Measurements from ENCODE around the gene TIMM44. TPM values are rescaled to one million over a fixed set of nuclear protein-coding genes. Genes with fewer than 3 reads are reported as not detected.

Gene TIMM44
- 43.5 and 52.4 TPM in 2 replicates for total RNA-seq

GRCh38 chr19:7943444-7944176 lies at the start of gene TIMM44:
TSS of gene TIMM44 (minus strand) at chr19:7943666. CDS start at chr19:7943651, 15 bp downstream.

DNA sequence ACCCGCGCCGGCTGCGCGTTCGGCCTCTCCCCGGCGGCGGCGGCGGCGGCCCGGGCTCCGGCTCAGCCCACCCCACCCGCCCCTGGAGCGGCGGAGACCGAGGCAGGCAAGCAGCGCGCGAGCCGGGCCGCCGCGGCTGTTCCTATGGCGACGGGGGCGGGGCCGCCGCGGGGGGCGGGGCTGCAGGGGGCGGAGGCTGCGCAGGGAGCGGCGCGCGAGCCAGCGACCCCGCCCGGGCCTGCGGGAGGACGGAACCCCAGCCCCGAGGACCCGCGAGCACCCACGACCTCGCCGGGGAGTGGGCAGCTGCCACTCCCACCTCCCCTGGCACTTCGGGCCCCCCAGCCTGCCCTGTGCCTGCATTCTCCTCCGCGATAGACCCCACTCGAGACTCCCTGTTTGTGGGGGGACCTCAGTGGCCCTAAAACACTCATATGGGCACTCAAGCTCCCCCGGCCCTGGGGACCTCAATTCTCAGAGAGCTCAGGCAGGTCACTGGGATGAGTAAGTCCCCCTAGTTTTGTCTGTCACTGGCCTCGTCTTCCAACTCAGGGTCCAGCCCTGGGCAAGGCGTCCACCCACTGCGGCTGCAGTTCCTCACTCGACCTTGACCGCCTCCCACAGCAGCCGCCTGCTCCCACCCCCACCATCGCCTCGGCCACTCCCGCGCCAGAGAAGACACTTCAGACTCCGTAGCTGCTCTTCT lies 17.3 kb downstream of the TIMM44 start, which contains the start of gene CTXN1:
Gene CTXN1, minus strand, starts transcription at position 115 of the 706 bp plus-strand sequence. CDS start 597 bp downstream, outside the sequence.

DNA sequence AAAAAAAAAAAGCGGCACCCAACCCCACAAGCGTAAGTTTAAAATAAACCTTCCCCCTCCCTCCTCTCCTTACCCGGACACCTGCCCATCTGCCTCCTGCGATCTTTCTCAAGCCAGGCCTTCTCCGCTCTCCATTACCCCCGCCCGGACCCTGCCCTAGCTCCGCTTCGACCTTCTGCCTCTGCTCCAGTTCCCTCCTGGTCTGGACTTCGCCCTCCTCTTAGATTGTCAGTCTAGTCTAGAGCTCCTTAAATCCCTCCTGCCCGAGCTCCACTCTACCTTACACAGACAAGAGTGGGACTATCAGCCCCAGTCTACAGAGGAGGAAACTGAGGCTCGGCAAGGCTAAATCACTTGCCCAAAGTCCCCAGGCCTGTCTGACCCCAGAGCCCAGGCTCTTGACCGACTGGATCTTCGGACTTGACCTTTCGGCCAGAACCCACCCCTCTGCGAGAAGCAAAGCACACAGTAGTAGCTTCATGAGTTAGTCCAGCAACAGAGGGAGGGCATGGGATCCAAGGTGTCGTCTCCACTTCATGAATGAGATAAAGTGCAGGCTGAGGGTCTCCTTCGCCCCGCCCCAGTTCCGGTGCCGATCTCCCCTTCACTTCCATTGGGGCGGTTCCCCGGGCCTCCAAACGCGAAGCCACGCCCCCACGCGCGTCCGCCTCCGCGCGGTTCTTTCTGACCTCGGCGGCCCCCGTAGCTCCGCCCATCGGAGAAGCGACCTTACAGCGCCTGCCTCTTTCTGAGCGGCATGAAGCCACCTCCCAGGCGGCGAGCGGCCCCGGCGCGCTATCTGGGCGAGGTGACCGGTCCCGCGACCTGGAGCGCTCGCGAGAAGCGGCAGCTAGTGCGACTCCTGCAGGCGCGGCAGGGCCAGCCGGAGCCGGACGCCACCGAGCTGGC lies 23.6 kb downstream of the TIMM44 start, which contains the start of gene SNAPC2:
Gene SNAPC2, plus strand, starts transcription at position 729 of the 909 bp plus-strand sequence. Its CDS starts 29 bp downstream, at position 758.

GRCh38 chr19:7914598-7915045 lies 28.8 kb downstream of the TIMM44 start, which contains the start of gene TGFBR3L:
TSS of gene TGFBR3L (plus strand) at chr19:7914830.

DNA sequence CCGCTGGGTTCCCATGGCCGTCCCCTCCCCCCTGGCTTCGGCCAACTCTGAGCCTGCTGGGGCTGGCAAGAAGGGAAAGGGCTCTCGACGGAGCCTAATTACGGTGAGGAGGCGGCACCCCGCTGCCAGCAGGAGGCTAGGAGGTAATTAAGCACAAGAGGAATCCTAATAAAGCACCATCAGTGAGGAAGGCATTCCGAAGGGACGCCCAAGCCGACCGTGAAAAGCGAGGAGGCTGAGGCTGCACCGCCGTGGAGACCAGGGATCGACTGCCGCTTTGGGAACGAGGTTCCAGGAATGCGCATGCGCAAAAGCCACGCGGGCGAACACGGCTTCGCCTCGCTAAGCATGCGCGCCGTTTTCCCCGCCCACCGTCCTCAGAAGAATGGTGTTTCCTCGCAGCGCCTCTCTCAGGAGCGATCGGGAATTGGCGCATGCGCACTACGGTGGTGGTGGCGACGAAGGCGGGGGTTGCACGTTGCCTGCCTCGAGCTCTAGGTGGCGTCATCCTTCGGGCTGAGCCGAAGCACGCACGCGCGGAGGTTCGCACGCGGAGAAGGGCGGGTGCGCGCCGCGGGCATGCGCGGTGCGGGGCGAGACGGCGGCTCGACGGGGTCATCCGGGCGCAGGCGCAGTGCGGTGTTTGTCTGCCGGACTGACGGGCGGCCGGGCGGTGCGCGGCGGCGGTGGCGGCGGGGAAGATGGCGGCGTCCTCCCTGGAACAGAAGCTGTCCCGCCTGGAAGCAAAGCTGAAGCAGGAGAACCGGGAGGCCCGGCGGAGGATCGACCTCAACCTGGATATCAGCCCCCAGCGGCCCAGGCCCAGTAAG lies 40.0 kb downstream of the TIMM44 start, which contains the start of gene MAP2K7:
Gene MAP2K7, plus strand, starts transcription at position 634 of the 830 bp plus-strand sequence. Its CDS starts 68 bp downstream, at position 702.

DNA sequence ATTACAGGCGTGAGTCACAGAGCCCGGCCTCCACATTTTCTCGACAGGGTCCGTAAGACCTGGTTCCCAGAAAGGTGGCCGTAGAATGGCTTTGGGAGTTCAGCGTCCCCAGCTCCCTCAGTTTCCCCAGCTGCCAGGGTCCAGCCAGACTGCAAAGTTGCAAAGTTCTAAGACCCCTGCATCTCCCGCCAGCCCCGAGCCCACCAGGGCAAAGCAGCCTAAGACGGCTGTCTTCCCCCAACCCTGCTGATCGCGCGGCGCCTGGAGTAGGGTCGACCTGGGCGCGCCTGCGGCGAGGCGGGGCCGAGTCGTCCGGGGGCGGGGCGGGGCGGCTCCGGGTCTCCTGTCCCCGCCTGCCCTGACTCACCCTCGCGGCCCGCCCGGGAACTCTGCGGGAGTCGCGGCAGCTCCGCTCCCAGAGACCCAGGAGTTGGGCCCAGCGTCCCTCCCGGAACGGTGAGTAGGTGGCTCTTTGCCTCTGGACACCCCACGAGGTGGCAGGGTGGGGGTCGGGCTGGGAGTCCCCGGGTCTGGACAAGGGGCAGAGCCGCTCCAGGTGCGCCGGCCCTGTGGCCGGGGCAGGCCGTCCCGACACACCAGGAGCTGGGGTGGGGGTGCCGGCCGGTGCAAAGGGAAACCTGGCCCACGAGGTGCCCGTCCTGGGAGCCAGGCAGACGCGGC lies 55.2 kb downstream of the TIMM44 start, which contains the start of gene LRRC8E:
Gene LRRC8E, plus strand, starts transcription at position 366 of the 681 bp plus-strand sequence. CDS start 7,094 bp downstream, outside the sequence.

Other genes with a start within 250 kb of the TIMM44 start
- not detected in 2 replicates for gene FCER2, start 241.5 kb downstream of the TIMM44 start, total RNA-seq
- not detected in 2 replicates for gene CLEC4G, start 211.6 kb downstream of the TIMM44 start, total RNA-seq
- not detected in 2 replicates for gene CD209, start 196.1 kb downstream of the TIMM44 start, total RNA-seq
- gene CLEC4M, start 180.4 kb downstream of the TIMM44 start, total RNA-seq, result not detected in 2 replicates
- gene EVI5L, start 113.4 kb downstream of the TIMM44 start, total RNA-seq, result 21.9 and 22.9 TPM in 2 replicates
- not detected in 2 replicates for gene PRR36, start 69.3 kb downstream of the TIMM44 start, total RNA-seq
- 13.7 and 13.8 TPM in 2 replicates for gene LRRC8E, start 55.2 kb downstream of the TIMM44 start, total RNA-seq
- 15.9 and 19.5 TPM in 2 replicates for gene MAP2K7, start 39.8 kb downstream of the TIMM44 start, total RNA-seq
- gene TGFBR3L, start 28.8 kb downstream of the TIMM44 start, total RNA-seq, result 0.32 and 0.73 TPM in 2 replicates
- 17.8 and 19.8 TPM in 2 replicates for gene SNAPC2, start 23.3 kb downstream of the TIMM44 start, total RNA-seq
- 0.61 and 1.9 TPM in 2 replicates for gene CTXN1, start 17.5 kb downstream of the TIMM44 start, total RNA-seq
- 33.3 and 37.8 TPM in 2 replicates for gene ELAVL1, start 62.0 kb upstream of the TIMM44 start, total RNA-seq
- gene CCL25, start 109.1 kb upstream of the TIMM44 start, total RNA-seq, result not detected in 2 replicates
- gene FBN3, start 205.9 kb upstream of the TIMM44 start, total RNA-seq, result not detected in 2 replicates